HepG2 (cell line): ENCODE results near the gene CNTNAP1. TPM values are rescaled to one million over a fixed set of nuclear protein-coding genes. Genes with fewer than 3 reads are reported as not detected.

Experiments used
- BCLAF1 ChIP-seq: fragments of 450-650 bp; IDR thresholded peaks from 2 replicates; pipeline ENCODE4 v1.6.1; 2017; ENCODE audit warnings: mild to moderate bottlenecking
- BRCA1 ChIP-seq: sonication (generic); formaldehyde crosslinking; IDR thresholded peaks from 2 replicates; pipeline ENCODE4 v1.4.0; 2020; ENCODE audit warnings: missing genetic modification reagents
- CBFB ChIP-seq: sonication (generic); formaldehyde crosslinking; IDR thresholded peaks from 2 replicates; pipeline ENCODE4 v1.4.0; 2020; ENCODE audit warnings: missing genetic modification reagents
- CEBPG ChIP-seq: IDR thresholded peaks from 2 replicates; pipeline ENCODE4 v1.6.1; 2016
- GZF1 ChIP-seq: sonication (generic); formaldehyde crosslinking; IDR thresholded peaks from 2 replicates; pipeline ENCODE4 v1.5.1; 2020; ENCODE audit warnings: mild to moderate bottlenecking, missing genetic modification reagents
- MTF1 ChIP-seq: sonication (generic); formaldehyde crosslinking; IDR thresholded peaks from 2 replicates; pipeline ENCODE4 v1.5.0; 2020; ENCODE audit warnings: missing genetic modification reagents
- NFE2L1 ChIP-seq: sonication (generic); formaldehyde crosslinking; IDR thresholded peaks from 2 replicates; pipeline ENCODE4 v1.4.0; 2020; ENCODE audit warnings: missing genetic modification reagents, mild to moderate bottlenecking, borderline replicate concordance
- NONO ChIP-seq, 2 experiments: fragments of 450-650 bp in 1 of 2; sonication (generic) in 1 of 2; formaldehyde crosslinking in 1 of 2; IDR thresholded peaks in 1 of 2; conservative IDR thresholded peaks in 1 of 2; 2 replicates each; pipeline versions ENCODE4 v1.6.1 to v1.8.0; 2017 to 2022; ENCODE audit warnings: mild to moderate bottlenecking in 1 of 2, missing genetic modification reagents in 1 of 2, moderate library complexity in 1 of 2
- PRDM15 ChIP-seq: sonication (generic); formaldehyde crosslinking; IDR thresholded peaks from 2 replicates; pipeline ENCODE4 v1.4.0; 2020; ENCODE audit warnings: missing genetic modification reagents
- SIN3A ChIP-seq: IDR thresholded peaks from 2 replicates; pipeline ENCODE4 v1.6.1; 2011; ENCODE audit warnings: low read depth, mild to moderate bottlenecking, control low read depth, low read length, borderline replicate concordance
- THAP8 ChIP-seq: sonication (generic); formaldehyde crosslinking; IDR thresholded peaks from 2 replicates; pipeline ENCODE4 v1.5.1; 2020; ENCODE audit warnings: missing genetic modification reagents, mild to moderate bottlenecking, borderline replicate concordance
- ZBTB20 ChIP-seq: sonication (generic); formaldehyde crosslinking; IDR thresholded peaks from 2 replicates; pipeline ENCODE4 v1.8.1; 2023; ENCODE audit warnings: missing genetic modification reagents, low read depth, mild to moderate bottlenecking, borderline replicate concordance
- ZBTB7B ChIP-seq: sonication (generic); formaldehyde crosslinking; IDR thresholded peaks from 2 replicates; pipeline ENCODE4 v1.4.0; 2020; ENCODE audit warnings: missing genetic modification reagents
- ZFYVE20 ChIP-seq: sonication (generic); formaldehyde crosslinking; IDR thresholded peaks from 2 replicates; pipeline ENCODE4 v1.8.0; 2023; ENCODE audit warnings: low read depth, mild to moderate bottlenecking, moderate library complexity, missing genetic modification reagents, borderline replicate concordance
- ZNF264 ChIP-seq: sonication (generic); formaldehyde crosslinking; IDR thresholded peaks from 2 replicates; pipeline ENCODE4 v1.4.0; 2020; ENCODE audit warnings: missing genetic modification reagents
- ZNF3 ChIP-seq: IDR thresholded peaks from 2 replicates; pipeline ENCODE4 v1.7.0; 2017; ENCODE audit warnings: inconsistent platforms
- ZNF33A ChIP-seq: sonication (generic); formaldehyde crosslinking; IDR thresholded peaks from 2 replicates; pipeline ENCODE4 v1.5.1; 2020; ENCODE audit warnings: missing genetic modification reagents, mild to moderate bottlenecking, moderate library complexity, borderline replicate concordance
- ZNF678 ChIP-seq: sonication (generic); formaldehyde crosslinking; IDR thresholded peaks from 2 replicates; pipeline ENCODE4 v1.4.0; 2020; ENCODE audit warnings: mild to moderate bottlenecking, missing genetic modification reagents
- ZNF703 ChIP-seq: sonication (generic); formaldehyde crosslinking; IDR thresholded peaks from 2 replicates; pipeline ENCODE4 v1.5.1; 2020; ENCODE audit warnings: missing genetic modification reagents, mild to moderate bottlenecking, moderate library complexity, borderline replicate concordance
- ZNF790 ChIP-seq: sonication (generic); formaldehyde crosslinking; IDR thresholded peaks from 2 replicates; pipeline ENCODE4 v1.8.0; 2022; ENCODE audit warnings: missing genetic modification reagents, mild to moderate bottlenecking, borderline replicate concordance
- polyA plus RNA-seq, 8 experiments: library from polyadenylated mRNA; depleted of rRNA in 3 of 8; stranded (reverse) in 7 of 8; unstranded in 1 of 8; fragments of >200 nt; fragmentation: Illumina TruSeq in 4 of 8; extraction: Trizol in 4 of 8; gene quantifications; 2 replicates each; pipeline versions ENCODE4 v1.2.1 to v1.2.3, GENCODE V29; 2011 to 2016; ENCODE audit warnings: low read depth in 4 of 8, missing spikeins in 1 of 8, mixed read lengths in 1 of 8; ENCODE audit not compliant: insufficient read depth in 1 of 8
- total RNA-seq, 5 experiments: library from RNA; depleted of rRNA; stranded (reverse); fragments of >200 nt; fragmentation: Illumina TruSeq; extraction: Trizol; gene quantifications; 2 replicates each; pipeline ENCODE4 v1.2.3, GENCODE V29; 2016; ENCODE audit warnings: low read depth in 1 of 5

The CNTNAP1 gene
- total and polyA plus RNA-seq, 2 of the 13 experiments (the other 11 are each of a cell fraction or from before 2014, with no cell fraction given): 4.5 to 7.7 TPM

- TF ChIP-seq ZBTB7B (CRISPR knock-in tag) (no peak; the same call in 1 of the 2 replicates), ZNF790 (CRISPR knock-in tag) (no peak), ZNF678 (CRISPR knock-in tag) (no peak), NONO (IDR thresholded peaks at IDR 0.05) (no peak), NONO (CRISPR knock-in tag; conservative IDR thresholded peaks at IDR 0.05) (no peak), ZNF3 (CRISPR knock-in tag) (no peak; the same call in 1 of the 2 replicates), SIN3A (peak; percentile 73; the same call in 1 of the 2 replicates), BCLAF1 (no peak), PRDM15 (CRISPR knock-in tag) (peak; percentile 71), ZNF264 (0 out of 2 replicates have a peak, but pooled peaks have one; percentile 36), ZFYVE20 (CRISPR knock-in tag) (no peak), ZNF33A (no peak), MTF1 (CRISPR knock-in tag) (no peak), ZNF703 (CRISPR knock-in tag) (no peak), ZBTB20 (peak; percentile 66; the same call in 1 of the 2 replicates), BRCA1 (no peak; the same call in 1 of the 2 replicates), CEBPG (CRISPR knock-in tag) (peak; percentile 91), THAP8 (no peak), NFE2L1 (CRISPR knock-in tag) (0 out of 2 replicates have a peak, but pooled peaks have one; percentile 68), CBFB (CRISPR knock-in tag) (no peak; the same call in none of the 2 replicates), GZF1 (CRISPR knock-in tag) (no peak; the same call in 1 of the 2 replicates)
These were observed 4.2 kb upstream of the CNTNAP1 start (continued) for GRCh38 chr17:42677921-42678781.
